ENCODE results near the gene MEF2D. TPM values are rescaled to one million over a fixed set of nuclear protein-coding genes. Genes with fewer than 3 reads are reported as not detected.

Gene MEF2D
- total and polyA plus RNA-seq, 2 donors (not counting 1 experiment from before 2014, with no cell fraction given): 65.6 to 128 TPM

GRCh38 chr1:156423422-156424352, 76.9 kb downstream of the MEF2D start:
- ChIA-PET CTCF (interaction anchor here (0.9 to 4.4 kb wide), 6 partner anchors 11 to 41 kb away, joined by 3 to 21 read pairs (median 4); no protein-coding TSS in a partner anchor), POLR2A (no interaction called here)
- H4K20me1 ChIP-seq (ENCODE audit: control insufficient read depth, insufficient read depth, low read length, poor library complexity, severe bottlenecking): no peaks in the 10 kb centered on the region
- no peaks in the 10 kb centered on the region for H3K36me3 ChIP-seq (replicated peaks in 1 of 2; ENCODE audit: control extremely low read depth in 1 of 2, control insufficient read depth in 1 of 2, extremely low read depth in 1 of 2, insufficient read depth in 2 of 2, low read length in 1 of 2)
- intact Hi-C loops (cut with micrococcal nuclease): no loop called here
- H3K79me2 ChIP-seq (ENCODE audit: control insufficient read depth, insufficient read depth, low read length): no peaks in the 10 kb centered on the region
- Mint-ChIP-seq H3K27me3 (peaks cover 89% of the 10 kb centered on the region), H3K4me3 (no peak overlapping the region), H3K9me3 (ENCODE audit: insufficient read depth) (no peaks in the 10 kb centered on the region), H3K4me1 (peaks cover 28% of the 10 kb centered on the region), H3K27ac (no peak overlapping the region)
- H3K4me2 ChIP-seq (replicated peaks; ENCODE audit: low read depth, low read length, poor library complexity, severe bottlenecking): no peak overlapping the region
- H3K27me3 ChIP-seq (replicated peaks in 1 of 4; ENCODE audit: control extremely low read depth in 1 of 4, control insufficient read depth in 3 of 4, insufficient read depth in 4 of 4, low read length in 3 of 4): peaks cover 0 to 86% (median 45%) of the 10 kb centered on the region in 4 experiments
- TF ChIP-seq CTCF (IDR thresholded peaks at IDR 0.05) (no peak), EZH2 (IDR thresholded peaks at IDR 0.05; ENCODE audit: borderline replicate concordance, insufficient read depth, low read depth, low read length, poor library complexity, severe bottlenecking) (no peak)
- H3K4me3 ChIP-seq (ENCODE audit: control extremely low read depth in 1 of 5, extremely low read depth in 1 of 5, insufficient read depth in 1 of 5, low read depth in 2 of 5, low read length in 4 of 5): no peak overlapping the region
- no peak for DNase-seq
- ATAC-seq (ENCODE audit: low read depth): no peak
- H3K4me1 ChIP-seq (ENCODE audit: control insufficient read depth in 2 of 2, insufficient read depth in 2 of 2, low read length in 2 of 2): peaks cover 27 to 29% of the 10 kb centered on the region in 2 donors
- no peak overlapping the region for H3K9ac ChIP-seq (ENCODE audit: low read length)
- H3K9me3 ChIP-seq (ENCODE audit: control extremely low read depth in 1 of 3, control insufficient read depth in 2 of 3, insufficient read depth in 1 of 3, low read length in 2 of 3): peaks cover 0 to 14% (median 0%) of the 10 kb centered on the region in 3 donors
- WGBS (ENCODE audit: insufficient coverage): 48% methylated on average over 3 of the region's 7 CpGs
- H3K27ac ChIP-seq (ENCODE audit: low read length in 2 of 2): no peak overlapping the region
- H2AFZ ChIP-seq (ENCODE audit: insufficient read depth, low read depth, low read length, poor library complexity, severe bottlenecking): no peak overlapping the region

GRCh38 chr1:156422602-156423091, 77.9 kb downstream of the MEF2D start:
- peaks cover 89% of the 10 kb centered on the region for H3K27me3 Mint-ChIP-seq
- no peak overlapping the region for H2AFZ ChIP-seq (ENCODE audit: insufficient read depth, low read depth, low read length, poor library complexity, severe bottlenecking)
- no peak overlapping the region for H3K9ac ChIP-seq (ENCODE audit: low read length)
- H4K20me1 ChIP-seq (ENCODE audit: control insufficient read depth, insufficient read depth, low read length, poor library complexity, severe bottlenecking): no peaks in the 10 kb centered on the region
- intact Hi-C loops (cut with micrococcal nuclease): no loop called here
- H3K4me2 ChIP-seq (replicated peaks; ENCODE audit: low read depth, low read length, poor library complexity, severe bottlenecking): no peak overlapping the region
- WGBS (ENCODE audit: insufficient coverage): 30% methylated on average over 13 of the region's 15 CpGs
- H3K27ac ChIP-seq (ENCODE audit: low read length in 2 of 2): no peak overlapping the region
- peaks cover 0 to 14% (median 0%) of the 10 kb centered on the region in 3 donors for H3K9me3 ChIP-seq (ENCODE audit: control extremely low read depth in 1 of 3, control insufficient read depth in 2 of 3, insufficient read depth in 1 of 3, low read length in 2 of 3)
- H3K9me3 Mint-ChIP-seq (ENCODE audit: insufficient read depth): no peaks in the 10 kb centered on the region
- no peak for DNase-seq
- no peak for ATAC-seq (ENCODE audit: low read depth)
- no peak for TF ChIP-seq CTCF (IDR thresholded peaks at IDR 0.05)
- TF ChIP-seq EZH2 (IDR thresholded peaks at IDR 0.05; ENCODE audit: borderline replicate concordance, insufficient read depth, low read depth, low read length, poor library complexity, severe bottlenecking): no peak
- POLR2A ChIA-PET: no interaction called here
- H3K4me3 Mint-ChIP-seq: peak overlapping the region; percentile 83
- peaks cover 27 to 29% of the 10 kb centered on the region in 2 donors for H3K4me1 ChIP-seq (ENCODE audit: control insufficient read depth in 2 of 2, insufficient read depth in 2 of 2, low read length in 2 of 2)
- CTCF ChIA-PET: interaction anchor here (0.7 to 4.4 kb wide), 4 partner anchors 12 to 36 kb away, joined by 3 to 21 read pairs (median 4); no protein-coding TSS in a partner anchor
- H3K4me3 ChIP-seq (ENCODE audit: control extremely low read depth in 1 of 5, extremely low read depth in 1 of 5, insufficient read depth in 1 of 5, low read depth in 2 of 5, low read length in 4 of 5): no peak overlapping the region
- H3K36me3 ChIP-seq (replicated peaks in 1 of 2; ENCODE audit: control extremely low read depth in 1 of 2, control insufficient read depth in 1 of 2, extremely low read depth in 1 of 2, insufficient read depth in 2 of 2, low read length in 1 of 2): no peaks in the 10 kb centered on the region
- no peak overlapping the region for H3K27ac Mint-ChIP-seq
- H3K79me2 ChIP-seq (ENCODE audit: control insufficient read depth, insufficient read depth, low read length): no peaks in the 10 kb centered on the region
- peaks cover 28% of the 10 kb centered on the region for H3K4me1 Mint-ChIP-seq
- H3K27me3 ChIP-seq (replicated peaks in 1 of 4; ENCODE audit: control extremely low read depth in 1 of 4, control insufficient read depth in 3 of 4, insufficient read depth in 4 of 4, low read length in 3 of 4): peaks cover 0 to 82% (median 45%) of the 10 kb centered on the region in 4 experiments
